GM12873 (cell line): ENCODE data around the gene SIK2.

Source experiments
- TF ChIP-seq, protein P1 (sequence below): IDR thresholded peaks from 2 replicates; pipeline ENCODE4 v1.5.1; 2012; ENCODE audit warnings: low read depth, mild to moderate bottlenecking, moderate library complexity, low read length, control low read depth; ENCODE audit not compliant: insufficient read depth; ENCODE audit errors: missing control alignments

The SIK2 gene

GRCh38 chr11:111633756-111634362 is 31.6 kb downstream of the SIK2 start:
- TF ChIP-seq, protein P1, sequence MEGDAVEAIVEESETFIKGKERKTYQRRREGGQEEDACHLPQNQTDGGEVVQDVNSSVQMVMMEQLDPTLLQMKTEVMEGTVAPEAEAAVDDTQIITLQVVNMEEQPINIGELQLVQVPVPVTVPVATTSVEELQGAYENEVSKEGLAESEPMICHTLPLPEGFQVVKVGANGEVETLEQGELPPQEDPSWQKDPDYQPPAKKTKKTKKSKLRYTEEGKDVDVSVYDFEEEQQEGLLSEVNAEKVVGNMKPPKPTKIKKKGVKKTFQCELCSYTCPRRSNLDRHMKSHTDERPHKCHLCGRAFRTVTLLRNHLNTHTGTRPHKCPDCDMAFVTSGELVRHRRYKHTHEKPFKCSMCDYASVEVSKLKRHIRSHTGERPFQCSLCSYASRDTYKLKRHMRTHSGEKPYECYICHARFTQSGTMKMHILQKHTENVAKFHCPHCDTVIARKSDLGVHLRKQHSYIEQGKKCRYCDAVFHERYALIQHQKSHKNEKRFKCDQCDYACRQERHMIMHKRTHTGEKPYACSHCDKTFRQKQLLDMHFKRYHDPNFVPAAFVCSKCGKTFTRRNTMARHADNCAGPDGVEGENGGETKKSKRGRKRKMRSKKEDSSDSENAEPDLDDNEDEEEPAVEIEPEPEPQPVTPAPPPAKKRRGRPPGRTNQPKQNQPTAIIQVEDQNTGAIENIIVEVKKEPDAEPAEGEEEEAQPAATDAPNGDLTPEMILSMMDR: no peak

- TF ChIP-seq, protein P1: no peak
These were observed 32.9 kb downstream of the SIK2 start for GRCh38 chr11:111634981-111635705.

GRCh38 chr11:111635706-111636045 is 33.4 kb downstream of the SIK2 start:
- TF ChIP-seq, protein P1: no peak

DNA sequence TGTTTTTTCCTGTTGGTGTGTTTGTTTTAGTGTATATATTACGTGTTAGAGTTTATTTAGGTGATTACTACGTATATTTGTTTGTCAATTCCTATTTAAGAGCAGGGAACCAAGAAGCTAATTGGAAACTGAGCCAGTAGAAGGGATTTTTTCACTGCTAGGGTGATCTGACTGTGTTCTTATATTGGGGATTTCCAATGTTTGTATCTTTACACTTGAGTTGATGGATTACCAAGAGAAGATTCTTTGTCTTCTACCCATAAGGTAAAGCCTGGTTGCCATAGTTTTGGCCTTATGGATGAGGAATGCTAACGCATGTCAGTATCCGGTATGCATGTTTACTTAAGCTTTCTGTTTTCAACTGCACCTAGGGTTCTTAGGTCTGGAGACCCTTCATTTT is 35.6 kb downstream of the SIK2 start:
- TF ChIP-seq, protein P1: no peak

GRCh38 chr11:111639226-111639925 is 37.1 kb downstream of the SIK2 start:
- TF ChIP-seq, protein P1: no peak

GRCh38 chr11:111641339-111642015 is 39.2 kb downstream of the SIK2 start:
- TF ChIP-seq, protein P1: no peak

DNA sequence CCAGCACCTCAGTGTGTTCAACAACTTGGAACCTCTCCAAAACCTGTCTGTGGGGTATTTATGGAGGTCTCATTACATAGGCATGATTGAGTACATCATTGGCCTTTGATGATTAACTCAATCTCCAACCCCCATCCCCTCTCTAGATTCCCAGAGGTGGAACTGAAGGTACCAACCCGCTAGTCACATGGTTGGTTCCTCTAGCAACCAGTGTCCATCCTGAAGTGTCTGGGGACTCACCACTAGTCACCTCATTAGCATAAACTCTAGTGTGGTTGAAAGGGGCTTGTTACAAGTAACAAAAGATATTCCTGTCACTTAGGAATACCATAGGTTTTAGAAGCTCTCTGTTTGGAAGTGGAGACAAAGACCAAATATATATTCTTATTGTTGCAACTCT is 40.3 kb downstream of the SIK2 start:
- TF ChIP-seq, protein P1: no peak
